Smooth muscle cell (in vitro differentiated cells): ENCODE data around the gene FAM229B. TPM values are rescaled to one million over a fixed set of nuclear protein-coding genes. Genes with fewer than 3 reads are reported as not detected.

Experiments used
- DNase-seq: peaks from one replicate; lab custom pipeline; 2025; ENCODE audit not compliant: unreplicated experiment; lab: John Stamatoyannopoulos, UW
- H2AFZ ChIP-seq: fragments of 200-600 bp; sonication (generic); 2 replicates; pipeline ENCODE4 v1.6.0; 2016; ENCODE audit warnings: antibody characterized with exemption, low read depth, mild to moderate bottlenecking
- H3F3A ChIP-seq: fragments of 200-600 bp; sonication (generic); 2 replicates; pipeline ENCODE4 v1.6.0; 2017; ENCODE audit warnings: antibody characterized with exemption, low read depth
- H3K27ac ChIP-seq: fragments of 200-600 bp; sonication (generic); 2 replicates; pipeline ENCODE4 v1.5.1; 2016; ENCODE audit warnings: low read depth, mild to moderate bottlenecking
- H3K27me3 ChIP-seq: fragments of 200-600 bp; sonication (generic); 2 replicates; pipeline ENCODE4 v1.6.1; 2016; ENCODE audit warnings: low read depth, mild to moderate bottlenecking
- H3K36me3 ChIP-seq: fragments of 200-600 bp; sonication (generic); 2 replicates; pipeline ENCODE4 v1.5.1; 2016; ENCODE audit warnings: low read depth
- H3K4me1 ChIP-seq: fragments of 200-600 bp; sonication (generic); 2 replicates; pipeline ENCODE4 v1.5.1; 2016; ENCODE audit warnings: low read depth
- H3K4me2 ChIP-seq: fragments of 200-600 bp; sonication (generic); 2 replicates; pipeline ENCODE4 v1.6.0; 2016; ENCODE audit warnings: mild to moderate bottlenecking
- H3K4me3 ChIP-seq: fragments of 200-600 bp; sonication (generic); 2 replicates; pipeline ENCODE4 v1.5.1; 2016; ENCODE audit warnings: mild to moderate bottlenecking
- H3K79me2 ChIP-seq: fragments of 200-600 bp; sonication (generic); 2 replicates; pipeline ENCODE4 v1.6.0; 2016; ENCODE audit warnings: low read depth, mild to moderate bottlenecking
- H3K9ac ChIP-seq: fragments of 200-600 bp; sonication (generic); 2 replicates; pipeline ENCODE4 v1.6.0; 2016; ENCODE audit warnings: low read depth
- H3K9me3 ChIP-seq: fragments of 200-600 bp; sonication (generic); replicated peaks from 2 replicates; pipeline ENCODE4 v1.5.1; 2016; ENCODE audit warnings: low read depth
- H4K20me1 ChIP-seq: fragments of 200-600 bp; sonication (generic); 2 replicates; pipeline ENCODE4 v1.6.0; 2016; ENCODE audit warnings: low read depth
- WGBS: methylation state at CpG from one replicate; pipeline ENCODE4 v1.1.7; 2016; ENCODE audit warnings: low lambda C conversion rate; 5-methylcytosine and 5-hydroxymethylcytosine counted together
- polyA plus RNA-seq: library from polyadenylated mRNA; unstranded; fragments of >200 nt; fragmentation: Nextera tagmentation; extraction: Ambion mirVana; gene quantifications from 2 replicates; pipeline ENCODE4 v1.2.1, GENCODE V29; 2016
- total RNA-seq: library from RNA; depleted of rRNA; stranded (reverse); fragments of >200 nt; gene quantifications from 2 replicates; pipeline ENCODE4 v1.2.3, GENCODE V29; 2014
- TF ChIP-seq, protein P1 (sequence below): fragments of 200-600 bp; sonication (generic); IDR thresholded peaks from 2 replicates; pipeline ENCODE4 v1.5.1; 2017; ENCODE audit warnings: borderline replicate concordance, mild to moderate bottlenecking, antibody characterized with exemption; ENCODE audit not compliant: insufficient read depth, poor library complexity, severe bottlenecking

FAM229B gene
- total and polyA plus RNA-seq, 2 experiments from 2014 or later: 20.7 to 42.7 TPM

GRCh38 chr6:112054001-112054400 lies 33.4 kb upstream of the FAM229B start, which contains the start of gene CCN6:
TSS of gene CCN6 (plus strand) at chr6:112054104. CDS start at chr6:112054358, 254 bp downstream.
- no peak for DNase-seq
- 92% methylated on average over 12 of the region's 12 CpGs for WGBS
- peaks cover 14% of the 10 kb centered on the region for H3K27me3 ChIP-seq
- no peak within 1 kb of the TSS for H2AFZ ChIP-seq
- no peak within 1 kb of the TSS for H3K4me2 ChIP-seq
- TF ChIP-seq, protein P1, sequence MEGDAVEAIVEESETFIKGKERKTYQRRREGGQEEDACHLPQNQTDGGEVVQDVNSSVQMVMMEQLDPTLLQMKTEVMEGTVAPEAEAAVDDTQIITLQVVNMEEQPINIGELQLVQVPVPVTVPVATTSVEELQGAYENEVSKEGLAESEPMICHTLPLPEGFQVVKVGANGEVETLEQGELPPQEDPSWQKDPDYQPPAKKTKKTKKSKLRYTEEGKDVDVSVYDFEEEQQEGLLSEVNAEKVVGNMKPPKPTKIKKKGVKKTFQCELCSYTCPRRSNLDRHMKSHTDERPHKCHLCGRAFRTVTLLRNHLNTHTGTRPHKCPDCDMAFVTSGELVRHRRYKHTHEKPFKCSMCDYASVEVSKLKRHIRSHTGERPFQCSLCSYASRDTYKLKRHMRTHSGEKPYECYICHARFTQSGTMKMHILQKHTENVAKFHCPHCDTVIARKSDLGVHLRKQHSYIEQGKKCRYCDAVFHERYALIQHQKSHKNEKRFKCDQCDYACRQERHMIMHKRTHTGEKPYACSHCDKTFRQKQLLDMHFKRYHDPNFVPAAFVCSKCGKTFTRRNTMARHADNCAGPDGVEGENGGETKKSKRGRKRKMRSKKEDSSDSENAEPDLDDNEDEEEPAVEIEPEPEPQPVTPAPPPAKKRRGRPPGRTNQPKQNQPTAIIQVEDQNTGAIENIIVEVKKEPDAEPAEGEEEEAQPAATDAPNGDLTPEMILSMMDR: no peak
- no peak within 1 kb of the TSS for H3K9ac ChIP-seq
- H3K27ac ChIP-seq: no peak within 1 kb of the TSS
- no peaks in the 10 kb centered on the region for H3K4me1 ChIP-seq
- H3K4me3 ChIP-seq: no peak within 1 kb of the TSS
- H3K36me3 ChIP-seq: no peaks in the 10 kb centered on the region
- H4K20me1 ChIP-seq: no peaks in the 10 kb centered on the region
- H3K79me2 ChIP-seq: no peaks in the 10 kb centered on the region
- no peaks in the 10 kb centered on the region for H3F3A ChIP-seq
- H3K9me3 ChIP-seq: no peaks in the 10 kb centered on the region

- no peak overlapping the region for H3K27ac ChIP-seq
- no peak overlapping the region for H3K4me2 ChIP-seq
- TF ChIP-seq, protein P1: no peak
- H3K27me3 ChIP-seq: peaks cover 14% of the 10 kb centered on the region
- H3K9ac ChIP-seq: no peak overlapping the region
- no peaks in the 10 kb centered on the region for H3K9me3 ChIP-seq
- no peaks in the 10 kb centered on the region for H3K4me1 ChIP-seq
- H3K36me3 ChIP-seq: no peaks in the 10 kb centered on the region
- no peak for DNase-seq
- no peaks in the 10 kb centered on the region for H3K79me2 ChIP-seq
- no peak overlapping the region for H2AFZ ChIP-seq
- H3K4me3 ChIP-seq: no peak overlapping the region
- WGBS: 85% methylated on average over 10 of the region's 10 CpGs
- H4K20me1 ChIP-seq: no peaks in the 10 kb centered on the region
- H3F3A ChIP-seq: no peaks in the 10 kb centered on the region
Observed at GRCh38 chr6:112054555-112055190, 32.7 kb upstream of the FAM229B start.

GRCh38 chr6:112058243-112059032 lies 29.0 kb upstream of the FAM229B start:
- Histone ChIP-seq H3K36me3 (no peaks in the 10 kb centered on the region), H4K20me1 (no peaks in the 10 kb centered on the region), H3K27ac (no peak overlapping the region), H3K27me3 (peaks cover 14% of the 10 kb centered on the region), H3K4me2 (no peak overlapping the region), H3K9me3 (no peaks in the 10 kb centered on the region), H2AFZ (no peak overlapping the region), H3K79me2 (no peaks in the 10 kb centered on the region), H3K4me1 (no peaks in the 10 kb centered on the region), H3K9ac (no peak overlapping the region), H3F3A (no peaks in the 10 kb centered on the region), H3K4me3 (no peak overlapping the region)
- 84% methylated on average over 4 of the region's 4 CpGs for WGBS
- TF ChIP-seq, protein P1: no peak
- DNase-seq: no peak
